Uterus (tissue), 4 donors: ENCODE measurements around the gene SLC46A3. TPM values are rescaled to one million over a fixed set of nuclear protein-coding genes. Genes with fewer than 3 reads are reported as not detected.

Source experiments
- DNase-seq, 2 donors: peaks; one replicate each; pipeline ENCODE4 v3.0.0-alpha.2; 2019 to 2020
- H3K27ac ChIP-seq, 2 donors: fragments of 200-600 bp; sonication (generic); 1 replicate in 1 of 2; 2 replicates in 1 of 2; pipeline ENCODE4 v1.5.1; 2016 to 2018
- H3K27me3 ChIP-seq, 2 donors: fragments of 200-600 bp; sonication (generic); one replicate each; pipeline ENCODE4 v1.5.1; 2018 to 2019; ENCODE audit warnings: control low read depth in 1 of 2
- H3K36me3 ChIP-seq, 2 donors: fragments of 200-600 bp; sonication (generic); one replicate each; pipeline ENCODE4 v1.5.1; 2019; ENCODE audit warnings: control low read depth in 1 of 2
- H3K4me1 ChIP-seq, 2 donors: fragments of 200-600 bp; sonication (generic); one replicate each; pipeline ENCODE4 v1.5.1; 2018 to 2019; ENCODE audit warnings: control low read depth in 1 of 2
- H3K4me3 ChIP-seq, 2 donors: fragments of 200-600 bp; sonication (generic); 1 replicate in 1 of 2; 2 replicates in 1 of 2; pipeline ENCODE4 v1.5.1; 2018 to 2019; ENCODE audit warnings: mild to moderate bottlenecking in 1 of 2
- H3K9me3 ChIP-seq, 2 donors: fragments of 200-600 bp; sonication (generic); one replicate each; pipeline ENCODE4 v1.5.1; 2019; ENCODE audit warnings: control low read depth in 1 of 2
- POLR2A ChIP-seq, 2 donors: fragments of 450-650 bp; IDR thresholded peaks; one replicate each; pipeline ENCODE4 v1.6.1; 2016; ENCODE audit warnings: antibody characterized with exemption in 2 of 2, mild to moderate bottlenecking in 1 of 2, moderate library complexity in 1 of 2
- intact Hi-C: fragments of 100-400 bp; cut with DNase I; formaldehyde crosslinking; loops from one replicate; pipeline ENCODE4 v1.15.1; 2023; ENCODE audit warnings: low total_unique reads
- total RNA-seq, 4 donors: library from RNA; depleted of rRNA in 3 of 4; stranded (reverse); fragments of >200 nt in 3 of 4; gene quantifications; one replicate each; pipeline versions ENCODE4 v1.1.0 to v1.2.4, GENCODE V29; 2014 to 2023
- TF ChIP-seq, protein P1 (sequence below), 4 experiments: fragments of 200-600 bp in 2 of 4; fragments of 450-650 bp in 2 of 4; sonication (generic) in 2 of 4; IDR thresholded peaks; one replicate each; pipeline ENCODE4 v1.5.1; 2016 to 2019; ENCODE audit warnings: antibody characterized with exemption in 4 of 4, mild to moderate bottlenecking in 2 of 4, moderate library complexity in 1 of 4
- donor health status: DM: yes; HTN: yes; CAD: no.

The SLC46A3 gene
- total RNA-seq, 4 donors from 2014 or later: 2.3 to 12.1 (median 5.9) TPM

DNA sequence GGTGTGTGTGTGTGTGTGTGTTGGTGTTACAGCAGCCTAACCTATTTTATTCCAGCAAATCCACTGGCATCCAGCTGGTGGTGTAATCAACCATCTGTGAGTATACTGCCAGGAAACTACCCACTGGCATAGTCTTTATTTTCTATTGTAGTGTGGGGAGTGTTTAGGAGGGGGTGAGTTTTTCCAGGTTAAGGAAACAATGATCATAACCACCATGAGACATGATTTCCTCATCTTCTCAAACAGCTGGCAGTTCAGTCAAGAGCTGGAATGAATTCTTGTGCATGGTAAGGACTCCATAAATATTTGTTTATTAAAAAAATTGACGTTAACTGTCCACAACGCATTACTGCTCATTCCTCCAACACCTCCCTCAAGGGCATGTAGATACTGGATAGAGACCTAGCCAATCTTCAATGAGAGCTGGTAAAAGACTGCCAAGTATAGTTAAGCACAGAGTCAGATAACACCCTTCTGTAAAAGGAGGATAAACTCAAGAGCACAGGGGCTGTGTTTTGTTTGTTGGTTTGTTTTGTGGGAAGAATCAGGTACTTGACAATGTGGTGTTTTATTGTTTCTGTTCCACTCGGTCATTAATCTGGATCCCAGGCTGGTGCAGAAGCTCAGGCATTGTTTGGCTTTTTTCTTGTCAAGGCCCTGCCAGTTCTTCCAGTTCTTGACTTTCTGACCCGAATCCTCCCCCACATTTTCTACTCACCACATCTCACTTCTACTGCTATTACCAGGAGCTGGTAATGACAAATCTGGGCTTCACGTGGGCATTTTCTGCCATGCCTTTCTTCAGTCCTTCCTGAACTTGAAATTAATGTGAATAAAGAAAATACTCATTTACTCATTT lies 31.6 kb upstream of the SLC46A3 start:
- Histone ChIP-seq H3K27ac (no peak overlapping the region), H3K9me3 (no peaks in the 10 kb centered on the region), H3K36me3 (no peaks in the 10 kb centered on the region), H3K27me3 (no peaks in the 10 kb centered on the region), H3K4me1 (no peaks in the 10 kb centered on the region), H3K4me3 (no peak overlapping the region)
- DNase-seq: no peak
- TF ChIP-seq, protein P1, sequence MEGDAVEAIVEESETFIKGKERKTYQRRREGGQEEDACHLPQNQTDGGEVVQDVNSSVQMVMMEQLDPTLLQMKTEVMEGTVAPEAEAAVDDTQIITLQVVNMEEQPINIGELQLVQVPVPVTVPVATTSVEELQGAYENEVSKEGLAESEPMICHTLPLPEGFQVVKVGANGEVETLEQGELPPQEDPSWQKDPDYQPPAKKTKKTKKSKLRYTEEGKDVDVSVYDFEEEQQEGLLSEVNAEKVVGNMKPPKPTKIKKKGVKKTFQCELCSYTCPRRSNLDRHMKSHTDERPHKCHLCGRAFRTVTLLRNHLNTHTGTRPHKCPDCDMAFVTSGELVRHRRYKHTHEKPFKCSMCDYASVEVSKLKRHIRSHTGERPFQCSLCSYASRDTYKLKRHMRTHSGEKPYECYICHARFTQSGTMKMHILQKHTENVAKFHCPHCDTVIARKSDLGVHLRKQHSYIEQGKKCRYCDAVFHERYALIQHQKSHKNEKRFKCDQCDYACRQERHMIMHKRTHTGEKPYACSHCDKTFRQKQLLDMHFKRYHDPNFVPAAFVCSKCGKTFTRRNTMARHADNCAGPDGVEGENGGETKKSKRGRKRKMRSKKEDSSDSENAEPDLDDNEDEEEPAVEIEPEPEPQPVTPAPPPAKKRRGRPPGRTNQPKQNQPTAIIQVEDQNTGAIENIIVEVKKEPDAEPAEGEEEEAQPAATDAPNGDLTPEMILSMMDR (IDR thresholded peaks at IDR 0.05): no peak
- TF ChIP-seq POLR2A (IDR thresholded peaks at IDR 0.05): no peak
- intact Hi-C loops: no loop called here

DNA sequence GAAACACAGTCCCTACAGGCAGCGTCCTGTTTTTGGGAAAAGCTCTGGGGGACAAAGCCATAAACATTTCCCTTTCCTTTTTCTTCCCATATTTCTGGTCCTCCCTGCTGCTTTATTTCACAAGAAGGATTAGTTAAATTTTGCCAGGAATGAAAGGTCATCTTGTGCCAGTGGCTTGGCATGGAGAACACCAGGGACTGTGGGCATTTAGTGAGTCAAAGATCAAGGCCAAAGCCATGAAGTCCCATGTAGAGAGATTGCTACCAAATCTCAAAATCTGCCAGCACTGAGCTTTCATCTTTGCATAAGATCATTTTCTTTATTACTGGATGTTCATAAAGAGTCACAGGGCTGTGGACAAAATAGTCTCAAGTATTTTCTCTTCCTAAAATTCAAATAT lies 29.1 kb upstream of the SLC46A3 start:
- DNase-seq: no peak
- no peaks in the 10 kb centered on the region for H3K27me3 ChIP-seq
- H3K9me3 ChIP-seq: no peaks in the 10 kb centered on the region
- no peaks in the 10 kb centered on the region for H3K4me1 ChIP-seq
- no peak overlapping the region for H3K4me3 ChIP-seq
- H3K27ac ChIP-seq: no peak overlapping the region
- TF ChIP-seq POLR2A (IDR thresholded peaks at IDR 0.05): no peak
- TF ChIP-seq, protein P1 (IDR thresholded peaks at IDR 0.05): no peak
- intact Hi-C loops: no loop called here
- no peaks in the 10 kb centered on the region for H3K36me3 ChIP-seq

DNA sequence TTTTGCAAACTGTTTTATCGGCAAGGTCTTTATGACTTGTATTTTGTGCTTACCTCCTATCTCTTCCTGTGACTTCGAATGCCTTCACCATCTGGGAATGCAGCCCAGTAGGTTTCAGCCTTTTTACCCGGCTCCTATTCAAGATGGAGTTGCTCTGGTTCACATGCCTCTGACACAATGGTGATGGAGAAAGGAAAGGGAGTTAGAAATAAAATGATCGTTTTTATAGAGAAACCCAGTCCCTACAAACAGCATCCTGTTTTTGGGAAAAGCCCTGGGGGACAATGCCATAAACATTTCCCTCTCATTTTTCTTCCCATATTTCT lies 27.5 kb upstream of the SLC46A3 start:
- Histone ChIP-seq H3K27me3 (no peaks in the 10 kb centered on the region), H3K4me1 (no peaks in the 10 kb centered on the region), H3K9me3 (no peaks in the 10 kb centered on the region), H3K27ac (no peak overlapping the region), H3K4me3 (no peak overlapping the region), H3K36me3 (no peaks in the 10 kb centered on the region)
- no peak for DNase-seq
- TF ChIP-seq, protein P1 (IDR thresholded peaks at IDR 0.05): no peak
- no peak for TF ChIP-seq POLR2A (IDR thresholded peaks at IDR 0.05)
- intact Hi-C loops: no loop called here

DNA sequence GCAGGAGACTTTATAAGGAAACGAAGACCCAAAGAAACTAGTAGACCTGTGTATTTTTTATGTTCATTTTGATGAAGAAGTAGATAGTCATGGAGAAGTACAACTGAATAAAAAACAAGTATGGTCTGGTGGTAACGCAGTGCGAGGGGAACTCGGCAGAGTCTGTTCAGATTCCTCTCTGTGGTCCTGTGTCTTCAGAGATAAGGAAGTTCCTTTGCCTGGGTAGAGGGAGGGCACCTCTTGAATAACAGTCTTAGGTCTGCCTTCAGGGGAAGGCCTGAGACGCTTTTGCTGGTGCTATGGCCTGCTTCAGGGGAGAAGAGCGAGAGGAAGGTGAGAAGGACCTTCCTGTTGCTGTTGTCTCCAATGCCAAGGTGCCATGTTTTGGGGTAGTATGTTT lies 25.9 kb upstream of the SLC46A3 start:
- TF ChIP-seq, protein P1 (IDR thresholded peaks at IDR 0.05): no peak
- no peak for TF ChIP-seq POLR2A (IDR thresholded peaks at IDR 0.05)
- no peak overlapping the region for H3K27ac ChIP-seq
- no peaks in the 10 kb centered on the region for H3K4me1 ChIP-seq

DNA sequence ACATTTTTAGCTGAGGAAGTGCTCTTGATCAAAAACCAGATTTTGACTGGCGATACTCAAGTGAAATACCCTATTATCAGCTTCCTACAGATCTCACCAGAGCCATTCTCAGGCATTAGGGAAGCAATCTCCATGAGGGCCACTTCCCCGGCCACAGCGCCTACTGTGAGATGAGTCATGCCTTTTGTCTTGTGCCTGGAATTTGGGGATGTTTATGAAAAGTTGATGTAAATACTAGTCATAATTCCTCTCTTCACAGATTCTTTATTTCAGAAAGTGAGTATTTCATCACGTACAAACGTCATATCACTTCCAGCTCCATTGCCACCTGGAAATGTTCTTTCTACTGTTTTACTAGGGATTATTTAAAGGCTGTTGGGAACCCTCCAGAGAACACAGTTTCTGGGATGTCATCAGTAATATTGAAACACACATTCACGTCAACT lies 25.3 kb upstream of the SLC46A3 start:
- H3K9me3 ChIP-seq: no peaks in the 10 kb centered on the region
- intact Hi-C loops: no loop called here
- no peaks in the 10 kb centered on the region for H3K36me3 ChIP-seq
- H3K27me3 ChIP-seq: no peaks in the 10 kb centered on the region
- TF ChIP-seq, protein P1 (IDR thresholded peaks at IDR 0.05): no peak
- TF ChIP-seq POLR2A (IDR thresholded peaks at IDR 0.05): no peak
- no peak overlapping the region for H3K4me3 ChIP-seq
- H3K4me1 ChIP-seq: no peaks in the 10 kb centered on the region
- no peak overlapping the region for H3K27ac ChIP-seq
- DNase-seq: no peak

More for the DNA sequence above, 25.9 kb upstream of the SLC46A3 start:
- H3K9me3 ChIP-seq: no peaks in the 10 kb centered on the region
- H3K36me3 ChIP-seq: no peaks in the 10 kb centered on the region
- intact Hi-C loops: no loop called here
- H3K27me3 ChIP-seq: no peaks in the 10 kb centered on the region
- no peak overlapping the region for H3K4me3 ChIP-seq
- DNase-seq: no peak
